Activated naive CD8-positive, alpha-beta T cell treated with anti-CD3 and anti-CD28 coated beads, Interleukin-2, amount 50 U/mL, for 16 hours (primary cell): ENCODE results near the gene WBP1.
"Not testable (repeated sequence)": the region's sequence is repeated elsewhere in the genome, so short reads cannot be mapped to it uniquely, and the experiment has no call there.

Experiments used
- DNase-seq: peaks from one replicate; pipeline ENCODE4 v3.0.0-alpha.2; 2020; ENCODE audit warnings: low read depth, low spot score

Gene WBP1

DNA sequence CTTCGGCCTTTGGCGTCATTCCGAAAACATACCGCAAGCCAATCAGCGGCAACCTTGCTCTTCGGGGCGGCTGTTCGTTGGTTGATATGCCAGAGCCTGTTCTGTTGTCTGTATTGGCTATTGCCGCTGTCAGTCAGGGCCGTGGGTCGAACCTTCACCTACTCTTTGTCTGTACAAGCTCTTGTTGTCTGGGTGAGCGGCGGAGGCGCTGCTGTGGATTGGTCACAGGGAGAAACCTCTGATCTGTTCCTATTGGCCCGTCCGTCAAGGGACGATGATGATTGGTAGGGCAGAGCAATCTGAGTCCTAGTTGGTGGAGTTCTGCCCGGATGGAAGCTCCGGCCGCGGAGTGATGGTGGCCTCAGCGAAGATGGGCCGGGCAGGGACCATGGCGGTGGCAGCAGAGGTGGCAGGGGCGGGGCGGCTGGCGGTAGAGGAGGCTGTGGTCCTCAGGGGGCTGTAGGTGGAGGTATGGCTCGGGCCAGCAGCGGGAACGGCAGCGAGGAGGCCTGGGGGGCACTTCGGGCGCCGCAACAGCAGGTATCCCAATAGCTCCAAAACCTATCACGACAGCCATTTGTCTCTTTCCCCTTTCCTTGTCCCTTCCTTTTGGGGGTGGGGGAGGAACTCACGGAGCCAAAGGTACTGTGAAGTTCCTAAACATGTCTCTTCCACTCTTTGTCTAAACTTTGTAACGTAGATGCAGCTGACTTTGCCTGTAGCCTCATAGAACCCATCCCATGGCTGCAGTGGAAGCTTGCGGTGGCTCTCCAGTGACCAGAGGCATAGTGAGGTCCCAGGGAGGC lies at the start of gene WBP1:
WBP1 (plus strand) TSS at position 307 of the 806 bp plus-strand sequence; CDS start at position 472, 165 bp downstream.
- peak; percentile 97 for DNase-seq

DNA sequence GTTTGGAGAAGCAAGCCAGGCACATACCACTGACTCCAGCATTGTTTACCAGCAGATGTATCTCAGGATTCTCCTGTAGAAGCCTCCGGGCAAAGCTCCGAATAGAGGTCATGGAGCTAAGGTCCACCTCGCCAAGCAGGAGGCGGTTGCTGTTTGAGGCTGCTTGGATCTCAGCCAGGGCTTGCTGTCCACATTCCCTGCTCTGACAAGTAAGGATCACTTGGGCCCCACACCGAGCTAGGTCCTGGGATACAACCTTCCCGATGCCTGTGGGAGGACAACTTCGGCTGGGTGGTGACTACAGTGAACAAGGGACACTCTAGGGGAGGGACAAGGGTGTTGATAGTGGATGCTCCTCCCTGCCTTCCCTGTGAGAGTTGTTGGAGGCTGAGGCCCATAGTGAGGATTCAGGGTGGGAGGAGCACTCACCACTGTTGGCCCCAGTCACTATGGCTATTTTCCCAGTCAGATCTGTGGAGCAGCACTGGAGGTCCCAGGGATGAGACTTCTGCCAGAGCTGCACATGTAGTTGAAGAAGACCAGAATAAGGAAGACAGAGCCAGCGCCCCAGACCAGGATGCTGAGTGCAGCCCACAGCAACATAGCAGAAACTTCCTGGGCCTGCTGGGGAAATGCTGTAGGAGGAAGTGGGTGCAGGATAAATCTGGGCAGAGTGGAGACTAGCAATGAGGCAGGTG lies 45.1 kb upstream of the WBP1 start:
- DNase-seq = no peak

DNA sequence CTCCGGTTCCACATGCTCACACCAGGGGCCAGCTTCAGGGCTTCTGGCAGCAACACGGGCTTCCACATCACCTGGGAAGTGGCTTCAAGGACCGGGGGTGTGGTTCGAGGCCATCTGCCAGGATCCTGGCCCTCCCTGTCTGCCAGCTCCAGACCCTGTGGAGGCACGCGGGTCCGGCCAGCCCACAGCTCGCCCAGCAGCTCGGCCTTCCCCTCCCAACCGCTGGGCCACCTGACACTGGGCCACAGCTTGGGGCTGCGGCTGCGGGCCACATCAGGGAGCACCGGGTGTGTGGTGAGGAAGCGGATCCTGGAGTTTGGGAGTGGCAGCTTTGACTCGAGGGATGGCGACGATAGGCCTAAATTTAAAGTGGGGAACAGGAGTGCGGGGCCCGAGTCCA lies 43.8 kb upstream of the WBP1 start:
- DNase-seq = no peak

DNA sequence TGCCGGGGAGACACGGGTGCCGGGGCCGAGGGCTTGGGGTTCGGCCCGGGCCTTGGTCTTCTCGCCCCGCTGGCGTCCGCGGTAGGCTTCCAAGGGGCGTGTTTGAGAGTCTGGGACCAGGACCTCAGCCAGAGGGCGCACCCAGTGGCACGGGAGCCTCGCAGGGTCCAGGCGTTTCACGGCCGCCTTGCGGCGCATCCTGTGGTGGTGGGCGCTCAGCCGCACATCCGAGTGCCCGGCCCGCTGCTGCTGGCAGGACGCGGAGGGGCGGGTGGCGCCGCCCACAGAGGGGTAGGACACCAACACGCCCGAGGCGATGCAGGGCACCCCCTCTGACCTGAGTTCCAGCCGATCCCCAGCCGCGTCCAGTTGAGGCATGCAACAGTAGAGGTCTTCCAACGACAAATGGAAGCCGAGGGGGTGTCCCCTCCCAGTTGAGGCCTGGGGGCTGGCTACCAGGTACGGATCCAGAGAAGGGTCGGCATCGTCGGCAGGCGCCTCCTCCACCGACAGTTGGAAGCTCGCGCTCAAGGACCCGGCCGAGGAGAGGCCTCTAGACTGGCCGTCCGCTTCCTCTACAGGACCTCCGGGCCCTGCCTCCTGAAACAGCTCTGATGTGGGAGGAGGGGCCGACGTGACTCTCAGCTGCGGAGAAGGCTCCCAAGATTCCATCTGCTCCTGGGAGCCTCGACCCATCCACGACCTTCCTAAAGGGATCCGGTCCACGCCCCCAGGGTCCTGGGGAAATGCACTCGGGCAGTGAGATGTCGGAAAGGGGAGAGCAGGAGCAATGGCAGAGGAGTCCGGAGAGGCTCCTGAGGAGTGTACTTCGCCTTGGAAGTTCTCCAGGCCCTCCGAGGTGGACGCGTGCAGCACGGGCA lies 43.1 kb upstream of the WBP1 start:
- no peak for DNase-seq

DNA sequence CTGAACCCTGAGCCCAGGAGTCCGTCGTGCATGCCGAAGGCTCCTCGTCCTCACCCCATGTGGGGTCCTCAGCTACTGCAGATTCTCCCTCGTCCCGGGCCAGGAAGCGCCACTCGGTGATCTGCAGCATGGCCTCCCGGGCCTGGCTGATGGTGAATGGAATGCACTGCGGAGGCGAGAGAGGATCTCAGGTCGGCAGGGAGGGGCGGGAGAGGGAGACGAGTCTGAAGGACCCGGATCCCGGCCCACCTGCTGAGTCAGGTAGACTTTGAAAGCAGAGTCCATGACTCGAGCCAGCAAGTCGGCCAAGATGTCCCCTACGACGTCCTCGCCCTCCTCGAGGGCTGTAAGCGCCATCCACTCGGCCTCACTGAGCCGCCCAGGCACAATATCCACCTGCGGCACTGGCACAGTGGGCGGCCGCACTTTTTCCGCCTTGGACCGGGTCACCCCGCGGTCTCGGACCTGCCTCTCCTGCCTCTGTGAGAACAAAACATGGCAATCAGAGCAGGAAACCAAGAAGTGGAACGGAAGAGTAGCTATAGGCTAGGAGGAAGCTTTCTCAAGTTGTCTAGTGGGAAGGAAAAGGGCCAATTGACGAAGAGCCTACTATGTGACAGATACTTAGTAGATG lies 42.4 kb upstream of the WBP1 start:
- DNase-seq = no peak

DNA sequence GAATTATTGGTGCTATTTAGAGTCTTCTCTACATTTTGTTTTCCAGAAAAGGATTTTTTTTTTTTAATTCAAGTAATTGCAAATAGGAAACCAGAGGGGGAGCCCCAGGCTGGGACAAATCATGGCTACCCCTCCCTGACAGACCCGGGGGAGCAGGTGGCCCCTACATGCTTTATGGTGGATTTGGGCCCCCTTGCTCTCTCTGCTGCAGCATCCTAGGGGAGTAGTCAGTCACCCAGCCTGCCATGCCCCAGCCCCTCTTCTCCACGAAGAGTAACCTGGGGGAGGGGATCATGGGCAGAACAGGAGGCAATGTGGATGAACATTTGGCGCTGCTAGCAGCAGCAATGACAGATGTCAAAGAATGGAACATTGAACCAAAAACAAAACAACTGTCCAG lies 41.5 kb upstream of the WBP1 start:
- no peak for DNase-seq

DNA sequence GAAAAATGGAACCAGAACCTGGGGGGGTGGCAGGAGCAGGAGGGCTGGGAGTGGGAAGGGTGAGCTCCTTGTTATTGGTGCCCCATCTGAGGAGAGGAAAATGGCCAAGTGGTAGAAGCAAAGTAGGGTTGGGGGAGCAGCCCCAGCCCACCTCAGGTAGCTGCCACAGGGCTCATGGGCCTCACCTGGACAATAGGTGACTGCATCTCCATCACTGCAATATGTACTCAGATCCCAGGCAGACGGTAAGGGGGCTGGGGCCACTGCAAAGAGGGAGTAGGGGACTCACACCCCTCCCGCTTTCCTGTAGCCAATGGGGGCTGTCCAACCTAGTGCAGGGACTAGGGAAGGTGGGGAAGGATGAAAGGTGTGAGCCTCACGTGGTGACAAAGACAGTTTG lies 41.0 kb upstream of the WBP1 start:
- no peak for DNase-seq

DNA sequence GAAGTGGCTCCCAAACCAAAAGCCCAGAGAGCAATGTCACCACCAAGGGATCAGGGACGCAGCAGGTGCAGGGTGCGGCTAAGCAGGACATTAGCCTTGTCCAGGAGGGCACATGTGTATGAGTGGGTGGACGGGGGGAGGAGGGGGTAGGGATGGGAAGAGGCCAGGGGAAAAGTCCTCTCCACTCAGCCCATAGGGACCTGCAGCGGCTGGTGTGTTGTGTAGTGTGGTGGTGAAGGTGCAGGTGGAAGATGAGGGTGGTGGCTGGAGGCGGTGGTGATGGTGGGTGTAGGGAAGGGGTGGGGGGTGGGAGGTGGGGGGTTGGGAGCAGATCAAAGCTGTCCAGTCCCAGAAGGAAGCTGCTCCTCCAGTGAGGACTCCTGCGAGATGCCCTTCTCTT lies 40.5 kb upstream of the WBP1 start:
- DNase-seq = no peak

DNA sequence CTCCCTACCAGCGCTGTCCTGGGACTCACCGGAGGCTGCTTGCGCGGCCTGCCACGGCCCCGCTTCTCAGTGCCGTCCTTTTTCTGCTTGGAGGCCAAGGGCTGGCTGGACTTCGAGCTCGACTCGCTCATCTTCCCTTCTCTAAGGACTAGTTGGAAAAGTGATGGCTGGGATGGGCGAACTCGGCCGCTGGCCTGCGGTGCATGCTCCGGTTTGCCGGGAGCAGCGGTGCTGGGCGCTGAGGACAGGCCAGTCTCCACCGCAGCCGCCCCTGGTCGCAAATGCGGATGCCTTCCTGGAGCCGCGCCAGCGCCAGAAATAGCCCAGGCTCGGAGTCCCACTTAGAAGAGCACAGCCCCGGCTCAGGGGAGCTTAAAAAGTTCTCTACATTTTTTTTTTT lies 39.9 kb upstream of the WBP1 start:
- no peak for DNase-seq

DNA sequence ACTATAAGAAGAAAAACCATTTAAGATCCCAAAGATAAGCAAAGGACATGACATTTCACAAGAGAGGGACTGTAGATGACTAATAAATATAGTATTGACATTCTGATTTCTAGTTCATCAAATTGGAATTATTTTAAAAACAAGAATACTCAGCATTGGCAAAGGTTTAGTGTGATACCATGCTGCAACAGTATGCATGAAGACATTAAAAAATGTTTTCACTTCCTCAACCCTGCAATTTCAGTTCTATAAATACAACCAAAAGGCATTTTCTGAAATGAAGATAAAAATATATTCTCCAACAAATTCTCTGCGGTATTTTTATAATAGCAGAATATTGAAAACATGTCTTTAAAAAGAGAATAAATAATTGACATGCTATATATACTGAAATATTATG lies 38.9 kb upstream of the WBP1 start:
- DNase-seq = no peak

DNA sequence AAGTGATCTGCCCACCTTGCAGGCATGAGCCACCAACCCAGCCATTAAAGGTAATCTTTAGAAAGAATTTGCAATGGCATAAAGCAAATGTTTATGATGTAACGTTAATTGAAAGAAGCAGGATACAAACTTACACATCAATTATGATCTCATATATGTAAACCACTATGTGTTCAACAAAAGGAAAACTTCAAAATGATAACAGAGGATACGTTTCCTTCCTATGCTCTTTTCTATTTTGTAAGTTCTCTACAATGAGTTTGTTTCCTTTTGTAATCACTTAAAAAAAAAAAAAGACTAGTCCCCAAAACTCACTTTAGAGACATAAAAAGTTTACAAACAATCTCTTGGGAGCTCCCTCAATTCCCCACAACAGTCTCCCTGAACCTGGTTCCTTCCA lies 38.2 kb upstream of the WBP1 start:
- no peak for DNase-seq

DNA sequence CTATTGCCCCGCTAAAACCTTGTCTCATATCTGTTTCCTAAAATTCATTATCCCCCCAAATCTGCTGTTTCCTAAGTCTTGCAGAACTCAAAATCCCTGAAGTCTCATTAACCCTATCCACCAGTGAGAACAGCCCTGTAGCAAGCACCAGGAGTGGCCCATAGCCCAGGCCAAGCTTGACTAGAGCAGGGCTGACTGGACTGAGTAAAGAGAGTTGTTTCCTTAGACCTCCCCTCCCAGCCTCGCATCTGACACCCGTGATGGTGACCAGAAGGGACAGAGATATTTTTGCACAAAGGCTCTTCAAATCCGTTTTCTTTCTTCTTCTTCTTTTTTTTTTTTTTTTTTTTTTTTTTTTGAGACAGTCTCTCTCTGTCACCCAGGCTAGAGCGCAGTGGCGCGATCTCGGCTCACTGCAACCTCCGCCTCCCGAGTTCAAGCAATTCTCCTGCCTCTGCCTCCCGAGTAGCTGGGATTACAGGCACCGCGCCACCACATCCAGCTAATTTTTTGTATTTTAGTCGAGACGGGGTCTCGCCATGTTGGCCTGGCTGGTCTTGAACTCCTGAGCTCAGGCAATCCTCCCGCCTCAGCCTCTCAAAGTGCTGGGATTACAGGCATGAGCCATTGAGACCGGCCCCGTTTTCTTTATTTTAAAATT lies 37.7 kb upstream of the WBP1 start:
- DNase-seq = not testable (repeated sequence)

DNA sequence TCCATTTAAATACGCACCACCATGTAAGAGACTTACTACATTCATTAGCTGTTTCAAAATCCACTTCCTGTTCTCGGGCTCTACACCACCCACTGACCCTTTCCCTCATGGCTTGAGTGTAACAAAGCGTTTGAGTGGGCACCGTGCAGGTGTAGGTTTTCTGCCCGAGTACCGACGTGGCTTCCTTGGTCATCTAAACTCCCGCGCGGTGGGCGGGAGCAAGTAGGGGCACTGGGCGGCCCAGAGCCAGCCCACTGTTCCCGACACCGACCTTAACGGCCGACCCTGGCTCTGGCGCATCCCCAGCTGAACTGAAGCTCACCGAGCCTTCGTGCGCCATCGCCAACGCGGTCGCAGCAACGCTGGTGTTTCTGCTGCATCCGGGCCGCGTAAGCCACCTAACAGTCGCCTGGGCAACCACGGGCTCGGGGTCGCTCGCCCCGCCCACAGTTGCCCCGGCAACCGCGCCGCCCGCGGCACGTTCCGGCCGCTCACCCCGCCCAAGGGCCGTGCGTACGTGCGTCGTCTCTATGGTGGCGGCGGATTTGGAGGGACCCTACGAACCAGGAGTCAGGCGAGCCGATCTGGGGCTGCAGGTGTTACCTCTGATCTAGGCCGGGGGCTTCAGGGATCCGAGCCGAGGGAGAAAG lies 36.9 kb upstream of the WBP1 start, which contains the start of the genes C2orf81 and WDR54:
C2orf81 (minus strand) TSS at position 399 of the 650 bp plus-strand sequence; CDS start at position 340, 59 bp downstream.
WDR54 (plus strand) TSS at position 510 of the 650 bp plus-strand sequence. CDS start 424 bp downstream, outside the sequence.
- DNase-seq = peak; percentile 91

DNA sequence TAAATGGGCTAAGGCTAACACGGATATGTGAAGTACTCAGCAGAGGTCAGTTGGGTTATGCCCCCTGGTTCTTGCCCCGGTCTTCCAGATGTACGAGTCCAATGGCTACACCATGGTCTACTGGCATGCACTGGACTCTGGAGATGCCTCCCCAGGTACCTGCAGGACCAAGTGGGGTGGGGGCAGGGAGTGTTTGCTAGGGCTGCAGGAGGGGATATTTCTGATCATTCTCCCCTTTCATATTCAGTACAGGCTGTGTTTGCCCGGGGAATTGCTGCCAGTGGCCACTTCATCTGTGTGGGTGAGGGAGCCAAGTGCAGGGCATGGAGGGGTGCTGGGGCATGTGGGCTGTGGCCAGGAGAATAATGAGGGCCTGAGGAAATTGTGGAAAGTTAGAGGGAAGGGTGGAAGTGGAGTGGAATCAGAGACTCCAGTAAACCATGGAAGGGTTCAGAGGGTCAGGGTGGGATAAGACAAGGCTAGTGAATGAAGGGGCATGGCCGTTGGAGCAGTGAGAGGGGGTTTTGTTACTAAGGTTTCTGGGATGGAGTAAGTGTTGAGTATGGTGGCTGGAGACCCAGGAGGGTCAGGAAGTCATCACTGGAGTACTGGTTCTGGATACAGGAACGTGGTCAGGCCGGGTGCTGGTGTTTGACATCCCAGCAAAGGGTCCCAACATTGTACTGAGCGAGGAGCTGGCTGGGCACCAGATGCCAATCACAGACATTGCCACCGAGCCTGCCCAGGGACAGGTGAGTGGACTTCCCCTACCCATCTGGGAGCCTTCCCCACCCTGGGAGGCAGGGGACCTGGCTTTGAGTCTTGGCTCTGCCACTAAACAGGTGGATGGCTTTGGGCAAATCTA lies 34.8 kb upstream of the WBP1 start:
- DNase-seq = no peak

DNA sequence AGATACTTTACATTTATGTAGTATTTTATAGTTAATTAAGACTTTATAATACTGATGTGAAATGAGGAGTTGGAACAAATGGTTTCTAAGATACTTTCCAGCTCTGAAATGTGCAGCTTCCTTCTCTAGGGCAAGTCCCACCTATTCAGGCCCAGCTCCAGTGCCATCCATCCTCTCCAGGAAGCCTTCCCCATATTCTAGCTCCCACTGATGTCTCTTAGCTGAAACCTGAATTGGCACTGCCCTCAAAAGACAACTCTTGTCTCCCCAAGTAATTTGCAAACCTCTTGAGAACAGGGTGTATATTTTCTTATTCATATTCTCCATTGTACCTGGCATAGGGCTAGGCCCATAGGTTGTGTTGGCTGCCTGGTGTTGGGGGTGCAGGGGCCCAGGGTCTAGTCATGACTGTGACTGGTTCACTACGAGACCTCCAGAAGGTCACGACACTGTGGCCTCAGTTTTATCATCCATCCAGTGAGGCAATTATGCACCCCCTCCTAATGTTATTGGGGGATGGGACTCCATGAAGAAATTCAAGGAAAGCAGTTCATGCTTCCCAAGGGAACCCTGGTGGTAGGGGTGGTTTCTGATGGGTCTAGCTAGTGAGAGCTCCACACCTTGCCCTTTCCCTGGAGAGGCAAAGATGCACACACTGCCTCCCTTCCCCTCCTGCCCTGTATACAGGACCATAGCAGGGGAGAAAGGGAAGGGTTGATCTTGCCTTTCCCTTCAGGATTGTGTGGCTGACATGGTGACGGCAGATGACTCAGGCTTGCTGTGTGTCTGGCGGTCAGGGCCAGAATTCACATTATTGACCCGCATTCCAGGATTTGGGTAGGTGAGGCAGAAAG lies 33.9 kb upstream of the WBP1 start:
- no peak for DNase-seq

DNA sequence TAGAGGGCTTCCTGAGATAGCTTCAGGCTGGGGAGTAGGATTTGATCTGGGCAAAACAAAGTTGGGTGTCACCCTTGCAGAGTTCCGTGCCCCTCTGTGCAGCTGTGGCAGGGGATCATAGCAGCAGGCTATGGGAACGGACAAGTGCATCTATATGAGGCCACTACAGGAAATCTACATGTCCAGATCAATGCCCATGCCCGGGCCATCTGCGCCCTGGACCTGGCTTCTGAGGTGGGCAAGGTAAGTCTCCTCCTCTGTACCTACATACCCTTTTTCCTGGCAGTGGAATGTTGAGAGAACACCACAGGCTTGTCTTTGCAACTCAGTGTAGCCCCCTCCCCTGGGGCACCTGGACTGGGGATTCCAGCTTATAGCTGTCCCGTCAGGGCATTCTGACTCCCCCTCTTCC lies 33.2 kb upstream of the WBP1 start:
- DNase-seq = no peak

DNA sequence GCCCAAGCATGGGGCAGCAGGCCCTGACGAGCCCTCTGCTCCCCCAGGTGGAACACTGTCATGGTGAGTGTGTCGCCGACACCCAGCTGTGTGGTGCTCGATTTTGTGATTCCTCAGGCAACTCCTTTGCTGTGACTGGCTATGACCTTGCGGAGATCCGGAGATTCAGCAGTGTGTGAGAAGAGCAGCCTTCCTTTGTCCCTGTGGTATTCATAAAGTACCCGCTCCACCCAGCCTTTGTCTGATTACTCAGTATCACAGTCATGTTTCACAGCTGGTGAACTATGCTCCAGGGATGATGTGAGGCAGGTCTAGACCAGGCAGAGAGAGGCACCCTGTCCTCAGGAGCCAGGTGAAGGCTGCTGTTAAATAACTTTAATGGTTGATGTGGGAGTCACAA lies 32.7 kb upstream of the WBP1 start:
- no peak for DNase-seq

DNA sequence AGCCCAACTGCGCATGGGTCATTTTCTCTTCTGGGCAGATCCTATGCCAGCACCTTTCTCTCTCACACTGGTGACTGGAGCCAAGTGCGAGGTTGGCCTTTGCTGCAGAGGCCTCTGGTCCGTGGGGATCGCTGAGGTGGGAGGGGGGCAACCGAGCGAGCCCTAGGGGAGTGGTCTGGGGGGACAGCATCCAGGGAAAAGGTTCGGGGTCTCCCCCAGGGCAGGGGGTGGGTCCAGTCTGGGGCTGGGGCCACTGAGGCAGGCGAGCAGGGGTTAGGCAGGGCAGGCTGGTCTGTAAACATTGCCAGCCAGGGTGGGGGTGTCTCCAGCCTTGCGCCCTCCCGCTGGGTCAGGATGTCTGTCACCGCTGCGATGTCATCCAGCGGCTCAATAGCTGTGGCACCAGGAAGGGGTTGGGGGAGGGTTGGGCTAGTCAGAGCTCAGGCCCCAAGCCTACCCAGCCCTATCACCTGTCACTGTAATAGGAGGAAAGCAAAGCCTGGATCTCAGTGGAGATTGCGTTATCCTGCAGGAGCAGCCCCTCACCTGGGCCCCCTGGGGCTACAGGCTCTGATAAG lies 32.0 kb upstream of the WBP1 start:
- no peak for DNase-seq
